ENCODE measurements around the gene ZNF202.

ZNF202 gene

DNA sequence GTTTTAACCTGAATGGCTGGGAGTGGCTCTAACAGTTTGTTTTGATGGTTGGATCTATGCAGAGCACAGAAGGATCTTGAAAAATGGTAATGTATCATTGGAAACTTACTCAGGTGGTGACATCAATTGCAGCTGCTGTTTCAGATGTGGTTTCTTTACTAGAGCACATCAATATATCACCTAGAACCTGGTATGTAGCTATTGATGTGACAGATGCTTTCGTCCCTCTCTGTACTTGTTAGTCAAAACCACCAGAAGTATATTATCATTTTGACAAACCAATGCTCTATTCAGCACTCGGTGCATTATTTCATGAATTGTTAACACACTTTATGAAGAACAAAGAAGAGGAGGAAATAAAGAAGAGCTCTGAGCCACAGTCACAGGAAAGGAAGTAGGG is 60.4 kb downstream of the ZNF202 start:
- DNase-seq = no peak

GRCh38 chr11:123678246-123678645 is 63.2 kb downstream of the ZNF202 start:
- DNase-seq = no peak

- DNase-seq = no peak
Measured at GRCh38 chr11:123677510-123677909, 64.0 kb downstream of the ZNF202 start.

DNA sequence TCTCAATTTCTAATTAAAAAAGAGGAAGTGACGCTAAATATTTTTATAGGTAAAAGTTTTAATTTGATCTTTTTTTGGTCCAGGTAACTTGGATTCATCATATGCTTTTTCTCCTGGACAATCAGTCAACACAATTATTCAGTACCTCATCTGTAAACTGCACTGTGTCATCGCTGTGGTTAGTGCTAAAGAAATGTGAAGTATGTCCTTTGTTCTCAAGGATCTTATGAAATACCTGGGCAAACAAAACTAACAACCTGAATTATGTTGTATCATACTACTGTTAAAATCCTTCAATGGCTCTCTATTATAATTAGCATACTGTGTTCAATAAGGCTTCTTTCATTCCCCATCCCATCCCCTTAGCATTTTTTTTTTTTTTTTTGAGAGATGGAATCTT is 67.2 kb downstream of the ZNF202 start:
- no peak for DNase-seq

Measured in DMS53 (cell line).